Tibial nerve (tissue), 4 donors: ENCODE results near the gene CA12. TPM values are rescaled to one million over a fixed set of nuclear protein-coding genes. Genes with fewer than 3 reads are reported as not detected.

Experiments
- DNase-seq, 2 donors: peaks; one replicate each; pipeline ENCODE4 v3.0.0-alpha.2; 2019; ENCODE audit warnings: low spot score in 2 of 2
- H3K27ac ChIP-seq, 4 donors: fragments of 200-600 bp; sonication (generic) in 3 of 4; one replicate each; pipeline ENCODE4 v1.5.1; 2017 to 2019; ENCODE audit warnings: mild to moderate bottlenecking in 1 of 4
- H3K27me3 ChIP-seq, 2 donors: fragments of 200-600 bp; sonication (generic) in 1 of 2; one replicate each; pipeline versions ENCODE4 v1.5.1 to v1.6.0; 2017 to 2019
- H3K36me3 ChIP-seq, 3 donors: fragments of 200-600 bp; sonication (generic); one replicate each; pipeline ENCODE4 v1.5.1; 2018 to 2019
- H3K4me1 ChIP-seq, 4 donors: fragments of 200-600 bp; sonication (generic) in 3 of 4; one replicate each; pipeline ENCODE4 v1.5.1; 2017 to 2019
- H3K4me3 ChIP-seq, 4 donors: fragments of 200-600 bp; sonication (generic) in 3 of 4; one replicate each; pipeline ENCODE4 v1.5.1; 2017 to 2019; ENCODE audit warnings: mild to moderate bottlenecking in 1 of 4, moderate library complexity in 1 of 4
- H3K9me3 ChIP-seq, 4 donors: fragments of 200-600 bp; sonication (generic) in 3 of 4; one replicate each; pipeline ENCODE4 v1.5.1; 2017 to 2019
- EP300 ChIP-seq, 2 donors: sonication (generic); formaldehyde crosslinking; IDR thresholded peaks; one replicate each; pipeline ENCODE4 v1.6.1; 2017; ENCODE audit warnings: antibody characterized with exemption in 2 of 2, mild to moderate bottlenecking in 1 of 2
- POLR2A ChIP-seq, 2 donors: fragments of 450-650 bp; IDR thresholded peaks; one replicate each; pipeline ENCODE4 v1.6.1; 2017; ENCODE audit warnings: antibody characterized with exemption in 2 of 2, mild to moderate bottlenecking in 2 of 2, moderate library complexity in 2 of 2
- WGBS, 2 donors: methylation state at CpG; one replicate each; pipeline ENCODE4 v1.1.5; 2018; 5-methylcytosine and 5-hydroxymethylcytosine counted together
- total RNA-seq, 4 donors: library from RNA; depleted of rRNA; stranded (reverse); fragments of >200 nt; gene quantifications; one replicate each; pipeline ENCODE4 v1.1.0, GENCODE V29; 2016
- TF ChIP-seq, protein P1 (sequence below), 5 experiments: fragments of 200-600 bp in 3 of 5; fragments of 450-650 bp in 2 of 5; sonication (generic) in 3 of 5; IDR thresholded peaks; one replicate each; pipeline ENCODE4 v1.5.1; 2016 to 2019; ENCODE audit warnings: antibody characterized with exemption in 5 of 5, mild to moderate bottlenecking in 3 of 5, moderate library complexity in 2 of 5

Gene CA12
- total RNA-seq, 4 donors from 2014 or later: 0.22 to 2.5 (median 1.1) TPM

DNA sequence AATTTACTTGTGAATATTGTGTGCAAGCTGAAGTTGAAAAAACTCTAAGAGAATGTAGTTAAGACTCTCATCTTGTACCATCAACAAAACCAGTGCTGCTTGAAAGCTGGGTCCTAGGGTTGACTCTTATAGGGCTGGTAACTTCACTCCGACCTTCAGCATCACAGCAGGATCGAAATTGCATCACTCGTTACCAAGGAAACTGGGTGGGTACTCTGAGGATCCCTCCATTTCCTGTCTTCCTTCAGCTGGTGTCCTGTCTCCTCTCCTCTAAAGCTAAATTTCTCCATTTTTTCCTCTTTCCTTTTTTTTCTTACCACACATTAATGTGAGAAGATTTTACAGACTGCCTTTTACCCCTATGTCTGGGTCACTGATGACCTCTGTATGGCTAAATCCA, 107.2 kb downstream of the CA12 start:
- TF ChIP-seq, protein P1, sequence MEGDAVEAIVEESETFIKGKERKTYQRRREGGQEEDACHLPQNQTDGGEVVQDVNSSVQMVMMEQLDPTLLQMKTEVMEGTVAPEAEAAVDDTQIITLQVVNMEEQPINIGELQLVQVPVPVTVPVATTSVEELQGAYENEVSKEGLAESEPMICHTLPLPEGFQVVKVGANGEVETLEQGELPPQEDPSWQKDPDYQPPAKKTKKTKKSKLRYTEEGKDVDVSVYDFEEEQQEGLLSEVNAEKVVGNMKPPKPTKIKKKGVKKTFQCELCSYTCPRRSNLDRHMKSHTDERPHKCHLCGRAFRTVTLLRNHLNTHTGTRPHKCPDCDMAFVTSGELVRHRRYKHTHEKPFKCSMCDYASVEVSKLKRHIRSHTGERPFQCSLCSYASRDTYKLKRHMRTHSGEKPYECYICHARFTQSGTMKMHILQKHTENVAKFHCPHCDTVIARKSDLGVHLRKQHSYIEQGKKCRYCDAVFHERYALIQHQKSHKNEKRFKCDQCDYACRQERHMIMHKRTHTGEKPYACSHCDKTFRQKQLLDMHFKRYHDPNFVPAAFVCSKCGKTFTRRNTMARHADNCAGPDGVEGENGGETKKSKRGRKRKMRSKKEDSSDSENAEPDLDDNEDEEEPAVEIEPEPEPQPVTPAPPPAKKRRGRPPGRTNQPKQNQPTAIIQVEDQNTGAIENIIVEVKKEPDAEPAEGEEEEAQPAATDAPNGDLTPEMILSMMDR (IDR thresholded peaks at IDR 0.05): no peak
- TF ChIP-seq EP300 (IDR thresholded peaks at IDR 0.05): no peak
- TF ChIP-seq POLR2A (IDR thresholded peaks at IDR 0.05): no peak
- 81 to 84% methylated on average over 3 of the region's 3 CpGs for WGBS, 2 donors
- Histone ChIP-seq H3K4me3 (no peak overlapping the region), H3K27ac (no peak overlapping the region), H3K4me1 (peaks cover 0 to 19% (median 1%) of the 10 kb centered on the region in 4 donors), H3K9me3 (no peaks in the 10 kb centered on the region), H3K27me3 (no peaks in the 10 kb centered on the region), H3K36me3 (peaks cover 0 to 6% (median 2%) of the 10 kb centered on the region in 3 donors)
- no peak for DNase-seq

Other genes with a start within 250 kb of the CA12 start
- 10 to 100 TPM; 50.3 to 83.7 (median 71.7) TPM for gene RPS27L, start 224.4 kb downstream of the CA12 start, total RNA-seq
- gene RAB8B, start 192.2 kb downstream of the CA12 start, total RNA-seq: 10 to 100 TPM; 32.9 to 45.0 (median 42.5) TPM
- 10 to 100 TPM; 11.0 to 18.4 (median 16.1) TPM for gene APH1B, start 104.2 kb downstream of the CA12 start, total RNA-seq
- 10 to 100 TPM; 32.8 to 47.3 (median 38.3) TPM for gene USP3, start 122.7 kb upstream of the CA12 start, total RNA-seq
- gene FBXL22, start 215.5 kb upstream of the CA12 start, total RNA-seq: 1 to 10 TPM in 2 of 4 donors, under 1 TPM in 1, not detected in 1; 0.63 to 2.8 (median 2.7) TPM